Stimulated activated CD4-positive, alpha-beta T cell treated with anti-CD3 and anti-CD28 coated beads, Interleukin-15, amount 100 ng/mL, for 48 hours (primary cell): ENCODE data around the gene VPS25.
"Not testable (repeated sequence)": the region's sequence is repeated elsewhere in the genome, so short reads cannot be mapped to it uniquely, and the experiment has no call there.

ENCODE experiments used
- DNase-seq, 2 donors: peaks; one replicate each; pipeline ENCODE4 v3.0.0-alpha.2; 2020; ENCODE audit warnings: low read depth in 2 of 2

The VPS25 gene

GRCh38 chr17:42773290-42774035, at the start of gene VPS25:
VPS25 (plus strand) TSS chr17:42773449; CDS start chr17:42773476, 27 bp downstream.
- peak; percentile 46 to 64 for DNase-seq

DNA sequence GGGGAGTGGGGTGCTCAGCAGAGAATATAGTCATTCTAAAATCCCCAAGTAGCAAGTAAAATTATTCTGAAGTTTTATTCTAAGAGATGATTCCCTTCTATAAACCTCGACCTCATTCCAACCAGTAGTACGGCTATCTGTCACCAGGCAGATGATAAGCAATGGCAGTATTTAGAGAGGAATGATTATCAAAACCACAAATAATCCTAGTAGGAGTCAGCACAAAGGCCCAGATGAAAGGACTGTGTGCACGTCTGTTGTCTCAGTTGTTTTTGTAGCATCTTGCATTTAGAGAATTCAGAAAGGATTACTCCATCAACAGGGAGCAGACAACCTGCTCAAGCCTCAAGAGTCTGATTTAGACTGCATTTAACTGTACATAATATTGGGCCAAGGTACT, 49.6 kb upstream of the VPS25 start:
- DNase-seq, result no peak

DNA sequence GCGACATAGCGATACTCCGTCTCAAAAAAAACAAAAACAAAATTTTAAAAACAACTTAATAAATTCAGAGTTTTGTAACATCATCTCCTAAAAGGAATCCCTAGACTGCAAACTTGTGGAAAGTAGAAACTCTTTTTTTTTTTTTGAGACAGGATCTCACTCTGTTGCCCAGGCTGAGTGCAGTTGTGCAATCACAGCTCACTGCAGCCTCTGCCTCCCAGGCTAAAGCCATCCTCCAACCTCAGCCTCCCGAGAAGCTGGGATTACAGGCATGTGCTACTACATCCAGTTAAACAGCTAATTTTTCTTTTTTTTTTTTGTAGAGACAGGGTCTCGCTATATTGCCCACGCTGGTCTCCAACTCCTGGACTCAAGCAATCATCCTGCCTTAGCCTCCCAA, 48.1 kb upstream of the VPS25 start:
- no peak for DNase-seq

DNA sequence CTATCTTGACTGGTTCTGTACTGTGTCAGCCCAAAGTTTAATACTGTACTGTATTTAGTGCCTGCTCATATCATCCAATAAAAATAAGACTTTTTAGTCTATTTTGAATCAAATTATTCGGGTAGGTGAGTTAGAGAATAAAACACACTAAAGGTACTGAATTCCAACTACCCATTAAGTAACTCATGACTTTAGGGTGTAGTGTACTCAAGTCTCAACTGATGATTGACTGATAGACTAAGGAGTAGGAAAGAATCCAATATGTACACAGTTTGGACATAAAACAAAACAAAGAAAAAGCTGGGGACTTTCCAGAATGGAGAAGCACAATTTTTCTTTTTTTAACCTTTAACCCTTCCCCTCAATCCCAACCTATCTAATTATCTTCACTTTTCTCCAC, 32.5 kb upstream of the VPS25 start:
- no peak for DNase-seq

DNA sequence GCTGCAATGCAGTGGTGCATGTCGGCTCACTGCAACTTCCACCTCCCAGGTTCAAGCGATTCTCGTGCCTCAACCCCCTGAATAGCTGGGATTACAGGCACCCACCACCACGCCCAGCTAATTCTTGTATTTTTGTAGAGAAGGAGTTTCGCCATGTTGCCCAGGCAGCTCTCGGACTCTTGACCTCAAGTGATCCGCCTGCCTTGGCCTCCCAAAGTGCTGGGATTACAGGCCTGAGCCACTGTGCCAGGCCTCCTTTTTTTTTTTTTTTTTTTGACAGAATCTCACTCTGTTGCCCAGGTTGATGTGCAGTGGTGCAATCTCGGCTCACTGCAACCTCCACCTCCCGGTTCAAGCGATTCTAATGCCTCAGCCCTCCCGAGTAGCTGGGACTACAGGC, 30.3 kb upstream of the VPS25 start:
- DNase-seq, result not testable (repeated sequence)

GRCh38 chr17:42743595-42744282, 29.5 kb upstream of the VPS25 start:
- DNase-seq, result no peak

- peak; percentile 65 to 67 for DNase-seq
Measured at GRCh38 chr17:42744283-42744805, 28.9 kb upstream of the VPS25 start.

GRCh38 chr17:42744806-42745617, 28.2 kb upstream of the VPS25 start, which contains the start of gene EZH1:
EZH1 (minus strand) TSS chr17:42745040; CDS start chr17:42728941, 16,099 bp downstream.
- DNase-seq, result peak; percentile 88 to 90

DNA sequence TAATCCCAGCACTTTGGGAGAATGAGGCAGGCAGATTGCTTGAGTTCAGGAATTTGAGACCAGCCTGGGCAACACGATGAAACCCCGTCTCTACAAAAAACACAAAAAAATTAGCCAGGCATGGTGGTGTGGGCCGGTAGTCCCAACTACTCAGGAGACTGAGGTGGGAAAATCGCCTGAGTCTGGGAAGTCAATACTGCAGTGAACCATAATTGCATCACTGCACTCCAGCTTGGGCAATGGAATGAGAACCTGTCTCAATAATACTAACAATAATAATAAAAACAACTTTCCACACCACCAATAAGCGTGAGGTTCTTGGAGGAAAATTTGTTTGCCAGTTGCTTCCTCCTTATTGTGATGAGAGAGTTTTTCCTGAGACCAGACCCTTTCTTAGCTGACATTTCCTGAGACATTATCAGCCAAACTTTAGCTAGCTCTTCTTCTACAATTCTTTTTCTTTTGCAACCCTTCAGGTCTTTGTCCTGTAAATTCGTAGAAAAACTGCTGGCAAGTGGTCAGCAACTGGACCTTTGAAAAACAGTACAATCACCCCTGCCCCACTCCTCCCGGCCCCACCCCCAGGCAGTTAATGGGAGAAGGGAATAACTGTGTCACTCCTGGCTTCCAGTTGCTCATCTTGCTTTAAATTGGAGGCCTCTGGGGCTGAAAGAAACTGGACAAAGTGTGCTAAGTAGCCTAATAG, 24.9 kb upstream of the VPS25 start:
- DNase-seq, result no peak

DNA sequence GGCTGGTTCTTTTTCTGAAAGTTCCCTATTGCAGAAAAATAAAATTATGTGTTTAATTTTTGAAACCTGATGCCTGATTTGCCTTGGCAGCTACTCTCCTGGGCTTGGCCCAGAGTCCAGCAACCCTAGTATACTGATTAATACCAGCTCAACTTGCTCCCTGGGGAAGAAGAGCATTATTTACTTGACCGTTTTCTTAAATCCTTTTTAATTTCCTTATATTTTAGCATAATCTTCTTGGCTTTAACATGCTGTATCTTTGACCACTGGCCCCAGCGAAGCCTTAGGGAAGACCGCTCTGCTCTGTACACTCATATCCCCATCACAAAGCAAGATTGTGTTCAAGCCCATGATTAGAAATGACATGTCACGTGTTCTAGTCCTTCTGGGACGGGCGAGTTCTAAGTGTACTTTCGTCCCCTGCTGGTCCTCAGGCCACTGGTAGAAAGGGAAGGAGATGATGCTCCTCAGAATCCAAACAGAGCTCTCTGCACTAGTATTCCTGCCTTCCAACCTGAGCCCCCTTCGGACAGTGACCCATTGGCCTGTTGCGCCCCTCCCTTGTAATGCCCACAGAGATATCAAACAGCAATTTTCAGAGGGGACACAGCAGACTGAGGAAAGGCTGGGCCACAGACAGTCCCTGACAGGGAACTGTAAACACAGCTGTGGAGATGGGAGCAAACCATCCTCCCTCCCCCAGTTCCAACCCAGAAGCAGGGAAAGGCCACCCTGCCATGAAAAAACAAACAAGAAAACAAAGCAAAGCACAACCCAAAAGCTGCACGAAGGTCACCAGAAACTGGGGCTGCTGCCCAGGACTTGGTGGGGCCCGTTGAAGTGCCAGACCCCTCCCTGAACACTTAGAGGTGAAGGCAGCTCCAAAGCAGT, 24.1 kb upstream of the VPS25 start:
- DNase-seq, result no peak

DNA sequence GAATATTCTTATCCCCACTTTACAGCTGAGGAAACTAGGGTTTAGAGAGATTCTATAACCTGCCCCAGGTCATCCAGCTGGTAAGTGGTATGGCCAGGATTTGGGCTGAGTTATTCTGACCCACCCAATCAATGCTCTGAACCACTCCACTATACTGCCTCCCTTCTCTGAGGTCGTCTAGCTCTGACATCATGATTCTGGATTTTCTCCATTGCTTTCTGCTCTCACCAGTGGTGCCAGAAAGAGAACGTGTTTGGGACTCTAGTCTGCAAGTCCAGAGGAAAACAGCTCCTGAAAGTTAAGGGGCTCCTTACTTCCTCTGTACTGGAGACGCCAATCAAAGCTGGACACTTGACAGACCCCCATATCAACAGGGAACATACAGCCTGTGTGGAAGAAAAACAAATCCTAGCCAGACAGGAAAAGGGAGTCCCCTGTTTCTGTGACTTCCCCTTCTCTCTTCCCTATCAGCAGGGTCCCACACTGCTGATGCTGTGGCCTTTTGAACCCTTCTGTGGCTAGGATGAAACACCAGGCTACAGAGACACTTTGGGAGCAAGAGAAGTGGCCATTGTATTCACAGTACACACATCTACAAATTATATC, 22.4 kb upstream of the VPS25 start:
- no peak for DNase-seq

- no peak for DNase-seq
Measured at GRCh38 chr17:42751628-42752027, 21.6 kb upstream of the VPS25 start.

DNA sequence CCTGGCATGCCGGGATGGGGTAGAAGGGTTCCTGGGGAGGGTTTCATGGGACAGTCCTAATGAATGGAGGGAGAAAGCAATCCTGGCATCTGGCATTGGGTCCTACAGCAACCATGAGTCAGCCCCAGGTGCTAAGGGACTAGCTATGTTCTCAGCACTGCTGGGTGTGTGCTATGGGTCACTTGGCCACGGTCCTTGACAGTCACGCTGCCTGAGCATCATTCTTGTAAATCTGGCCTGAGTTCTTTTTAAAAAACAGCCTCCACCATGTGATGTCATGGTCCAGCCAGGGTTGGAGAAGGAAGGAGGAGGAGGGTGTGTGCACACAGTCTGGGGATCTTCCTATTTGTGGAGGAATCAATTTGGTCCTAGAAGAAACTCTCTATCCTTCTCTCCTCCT, 18.5 kb upstream of the VPS25 start:
- DNase-seq, result no peak

- no peak for DNase-seq
Measured at GRCh38 chr17:42759982-42760651, 13.1 kb upstream of the VPS25 start.

- no peak for DNase-seq
Measured at GRCh38 chr17:42760652-42761581, 12.3 kb upstream of the VPS25 start, which contains the start of gene RAMP2. RAMP2 (plus strand) TSS chr17:42761227; CDS start chr17:42761262, 35 bp downstream.

- DNase-seq, result no peak
Measured at GRCh38 chr17:42761638-42762037, 11.6 kb upstream of the VPS25 start.

DNA sequence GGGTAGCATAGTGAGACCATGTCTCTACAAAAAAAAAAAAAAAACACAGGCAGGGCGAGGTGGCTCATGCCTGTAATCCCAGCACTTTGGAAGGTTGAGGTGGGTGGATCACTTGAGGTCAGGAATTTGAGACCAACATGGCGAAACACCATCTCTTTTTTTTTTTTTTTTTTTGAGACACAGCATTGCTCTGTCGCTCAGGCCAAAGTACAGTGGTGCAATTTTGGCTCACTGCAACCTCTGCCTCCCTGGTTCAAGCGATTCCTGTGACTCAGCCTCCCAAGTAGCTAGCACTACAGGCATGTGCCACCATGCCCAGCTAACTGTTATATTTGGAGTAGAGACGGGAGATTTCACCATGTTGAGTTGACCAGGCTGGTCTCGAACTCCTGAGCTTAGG, 7.1 kb upstream of the VPS25 start:
- no peak for DNase-seq

DNA sequence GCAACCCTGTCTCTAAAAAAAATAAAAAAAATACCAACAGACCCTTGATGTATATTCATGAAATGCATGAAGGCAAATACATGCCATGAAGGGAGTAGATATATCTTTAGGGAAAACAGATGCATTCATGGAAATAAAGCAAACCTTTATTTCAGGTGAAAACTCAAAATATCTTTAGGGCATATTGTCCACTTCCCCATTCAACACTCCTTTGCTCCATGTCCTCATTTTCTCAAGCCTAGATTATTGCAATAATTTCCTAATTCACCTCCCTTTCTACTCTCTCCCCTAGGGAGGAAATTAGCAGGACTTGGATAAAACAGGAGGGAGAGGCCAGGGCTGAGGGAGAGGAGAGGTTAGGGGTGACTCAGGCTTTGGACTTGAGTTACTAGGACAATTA, 5.7 kb upstream of the VPS25 start:
- DNase-seq, result no peak
